Measurements from ENCODE around the gene GON7.

The GON7 gene

GRCh38 chr14:93155667-93156066, 51.2 kb downstream of the GON7 start:
- no peak for DNase-seq

DNA sequence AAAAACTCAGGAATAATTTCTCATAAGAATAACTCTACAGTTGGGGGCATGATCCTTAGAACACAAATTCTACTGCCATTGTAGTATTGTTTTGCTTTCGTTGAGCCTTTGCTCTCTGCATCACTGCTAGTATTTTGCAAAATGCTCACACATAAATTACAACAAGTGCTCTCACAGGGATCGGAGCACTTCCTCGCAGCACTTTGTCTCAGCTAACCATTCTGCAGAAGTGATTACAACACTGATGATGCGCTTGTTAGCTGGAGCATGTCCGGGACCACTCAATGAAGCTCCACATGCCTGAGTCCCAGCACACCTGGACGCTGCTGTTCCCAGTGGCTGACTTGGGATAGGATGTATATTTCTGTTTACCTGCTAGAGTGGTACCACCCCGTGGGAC, 53.7 kb downstream of the GON7 start:
- no peak for DNase-seq

All from NK-92 treated with Interleukin-12 subunit alpha and Interleukin-12 subunit beta, amount 100 ng/mL, for 24 hours (cell line).